WTC11 (cell line): ENCODE data around the gene SLC51B. TPM values are rescaled to one million over a fixed set of nuclear protein-coding genes. Genes with fewer than 3 reads are reported as not detected.
"Not testable (repeated sequence)": the region's sequence is repeated elsewhere in the genome, so short reads cannot be mapped to it uniquely, and the experiment has no call there.

Source experiments
- ATAC-seq: fragments of 200-7000 bp; cut with Tn5 transposase; 2 replicates; pipeline ENCODE4 v1.10.0; 2021; ENCODE audit warnings: mild to moderate bottlenecking, moderate library complexity
- CTCF ChIA-PET: fragments of 300-600 bp; sonication (Branson Sonifier 250); formaldehyde crosslinking; loops from one replicate; lab custom pipeline; 2021; ENCODE audit warnings: antibody characterized with exemption; lab: Charles Lee
- POLR2A ChIA-PET: fragments of 350-600 bp; sonication (Branson Sonifier 250); formaldehyde crosslinking; loops from one replicate; lab custom pipeline; 2021; ENCODE audit warnings: antibody characterized with exemption; lab: Charles Lee
- DNase-seq: peaks from one replicate; pipeline ENCODE4 v3.0.0; 2021; ENCODE audit warnings: low spot score
- H3K27ac Mint-ChIP-seq: 2 replicates; pipeline ENCODE4 v1.8.0; 2021; ENCODE audit warnings: mixed read lengths
- H3K27me3 Mint-ChIP-seq: 2 replicates; pipeline ENCODE4 v1.8.0; 2021; ENCODE audit warnings: low read depth, mild to moderate bottlenecking, moderate library complexity, mixed read lengths
- H3K36me3 Mint-ChIP-seq: 2 replicates; pipeline ENCODE4 v1.8.0; 2021; ENCODE audit warnings: mixed read lengths
- H3K4me1 Mint-ChIP-seq: 2 replicates; pipeline ENCODE4 v1.8.0; 2022; ENCODE audit warnings: mixed read lengths
- H3K4me3 Mint-ChIP-seq: 2 replicates; pipeline ENCODE4 v1.8.0; 2021; ENCODE audit warnings: mild to moderate bottlenecking, moderate library complexity, mixed read lengths
- H3K9me3 Mint-ChIP-seq: 2 replicates; pipeline ENCODE4 v1.8.0; 2021; ENCODE audit warnings: mixed read lengths
- CREM ChIP-seq: sonication (generic); formaldehyde crosslinking; IDR thresholded peaks from 2 replicates; pipeline ENCODE4 v1.8.1; 2022; ENCODE audit warnings: mild to moderate bottlenecking, missing genetic modification reagents, moderate library complexity
- E2F1 ChIP-seq: sonication (generic); formaldehyde crosslinking; IDR thresholded peaks from 2 replicates; pipeline ENCODE4 v1.8.0; 2022; ENCODE audit warnings: mild to moderate bottlenecking, missing genetic modification reagents
- ESRRA ChIP-seq: sonication (generic); formaldehyde crosslinking; IDR thresholded peaks from 2 replicates; pipeline ENCODE4 v1.8.1; 2022; ENCODE audit warnings: mild to moderate bottlenecking, missing genetic modification reagents, borderline replicate concordance
- FOXP1 ChIP-seq: sonication (generic); formaldehyde crosslinking; IDR thresholded peaks from 2 replicates; pipeline ENCODE4 v1.8.0; 2022; ENCODE audit warnings: missing genetic modification reagents, mild to moderate bottlenecking, moderate library complexity, borderline replicate concordance
- FOXP4 ChIP-seq: sonication (generic); formaldehyde crosslinking; IDR thresholded peaks from 2 replicates; pipeline ENCODE4 v1.8.0; 2022; ENCODE audit warnings: mild to moderate bottlenecking, missing genetic modification reagents
- NR2C2 ChIP-seq: sonication (generic); formaldehyde crosslinking; IDR thresholded peaks from 2 replicates; pipeline ENCODE4 v1.8.0; 2022; ENCODE audit warnings: mild to moderate bottlenecking, missing genetic modification reagents
- SMAD3 ChIP-seq: sonication (generic); formaldehyde crosslinking; IDR thresholded peaks from 2 replicates; pipeline ENCODE4 v1.8.0; 2022; ENCODE audit warnings: missing genetic modification reagents, mild to moderate bottlenecking, borderline replicate concordance
- ZNF121 ChIP-seq: sonication (generic); formaldehyde crosslinking; IDR thresholded peaks from 2 replicates; pipeline ENCODE4 v1.8.0; 2023; ENCODE audit warnings: missing genetic modification reagents
- ZNF232 ChIP-seq: sonication (generic); formaldehyde crosslinking; IDR thresholded peaks from 2 replicates; pipeline ENCODE4 v1.8.0; 2022; ENCODE audit warnings: mild to moderate bottlenecking, missing genetic modification reagents
- ZNF317 ChIP-seq: sonication (generic); formaldehyde crosslinking; IDR thresholded peaks from 2 replicates; pipeline ENCODE4 v1.8.1; 2023; ENCODE audit warnings: low read depth, mild to moderate bottlenecking, moderate library complexity, missing genetic modification reagents, borderline replicate concordance
- ZNF671 ChIP-seq: fragments of 250-450 bp; sonication (Bioruptor Pico); IDR thresholded peaks from 2 replicates; pipeline ENCODE4 v1.8.0; 2021; ENCODE audit warnings: mild to moderate bottlenecking
- total RNA-seq: library from RNA; stranded (reverse); gene quantifications from 3 replicates; pipeline ENCODE4 v1.2.3, GENCODE V29; 2021
- TF ChIP-seq, protein P1 (sequence below): sonication (generic); formaldehyde crosslinking; IDR thresholded peaks from 2 replicates; pipeline ENCODE4 v1.8.0; 2022; ENCODE audit warnings: missing genetic modification reagents
- TF ChIP-seq, protein P2 (sequence below): fragments of 250-450 bp; sonication (Bioruptor Pico); IDR thresholded peaks from 2 replicates; pipeline ENCODE4 v2.1.2; 2022; ENCODE audit warnings: mild to moderate bottlenecking, moderate library complexity
- TF ChIP-seq, protein P3 (sequence below): fragments of 250-450 bp; sonication (Bioruptor Pico); conservative IDR thresholded peaks from 2 replicates; pipeline ENCODE4 v1.9.0; 2021; ENCODE audit warnings: mild to moderate bottlenecking
- TF ChIP-seq, protein P4 (sequence below): sonication (generic); formaldehyde crosslinking; IDR thresholded peaks from 2 replicates; pipeline ENCODE4 v1.8.1; 2023; ENCODE audit warnings: mild to moderate bottlenecking, missing genetic modification reagents, moderate library complexity
- TF ChIP-seq, protein P5 (sequence below): sonication (generic); formaldehyde crosslinking; IDR thresholded peaks from 2 replicates; pipeline ENCODE4 v1.8.1; 2022; ENCODE audit warnings: low read depth, missing genetic modification reagents, borderline replicate concordance

SLC51B gene
- total RNA-seq, 1 experiment from 2014 or later, result not detected

GRCh38 chr15:65099336-65099735 lies 54.1 kb downstream of the SLC51B start:
- peaks cover 10% of the 10 kb centered on the region for H3K27me3 Mint-ChIP-seq
- ChIA-PET CTCF (interaction anchor here (5.4 to 6.1 kb wide), 2 partner anchors 17 to 39 kb away, joined by 292 to 308 read pairs; partner anchors contain the start of genes KBTBD13 and RASL12), POLR2A (no interaction called here)
- H3K9me3 Mint-ChIP-seq, result no peaks in the 10 kb centered on the region
- DNase-seq, result no peak
- H3K4me1 Mint-ChIP-seq, result peaks cover 2% of the 10 kb centered on the region
- no peak overlapping the region for H3K4me3 Mint-ChIP-seq
- H3K27ac Mint-ChIP-seq, result no peak overlapping the region
- H3K36me3 Mint-ChIP-seq, result no peaks in the 10 kb centered on the region
- TF ChIP-seq CREM, result no peak
- TF ChIP-seq, protein P1, sequence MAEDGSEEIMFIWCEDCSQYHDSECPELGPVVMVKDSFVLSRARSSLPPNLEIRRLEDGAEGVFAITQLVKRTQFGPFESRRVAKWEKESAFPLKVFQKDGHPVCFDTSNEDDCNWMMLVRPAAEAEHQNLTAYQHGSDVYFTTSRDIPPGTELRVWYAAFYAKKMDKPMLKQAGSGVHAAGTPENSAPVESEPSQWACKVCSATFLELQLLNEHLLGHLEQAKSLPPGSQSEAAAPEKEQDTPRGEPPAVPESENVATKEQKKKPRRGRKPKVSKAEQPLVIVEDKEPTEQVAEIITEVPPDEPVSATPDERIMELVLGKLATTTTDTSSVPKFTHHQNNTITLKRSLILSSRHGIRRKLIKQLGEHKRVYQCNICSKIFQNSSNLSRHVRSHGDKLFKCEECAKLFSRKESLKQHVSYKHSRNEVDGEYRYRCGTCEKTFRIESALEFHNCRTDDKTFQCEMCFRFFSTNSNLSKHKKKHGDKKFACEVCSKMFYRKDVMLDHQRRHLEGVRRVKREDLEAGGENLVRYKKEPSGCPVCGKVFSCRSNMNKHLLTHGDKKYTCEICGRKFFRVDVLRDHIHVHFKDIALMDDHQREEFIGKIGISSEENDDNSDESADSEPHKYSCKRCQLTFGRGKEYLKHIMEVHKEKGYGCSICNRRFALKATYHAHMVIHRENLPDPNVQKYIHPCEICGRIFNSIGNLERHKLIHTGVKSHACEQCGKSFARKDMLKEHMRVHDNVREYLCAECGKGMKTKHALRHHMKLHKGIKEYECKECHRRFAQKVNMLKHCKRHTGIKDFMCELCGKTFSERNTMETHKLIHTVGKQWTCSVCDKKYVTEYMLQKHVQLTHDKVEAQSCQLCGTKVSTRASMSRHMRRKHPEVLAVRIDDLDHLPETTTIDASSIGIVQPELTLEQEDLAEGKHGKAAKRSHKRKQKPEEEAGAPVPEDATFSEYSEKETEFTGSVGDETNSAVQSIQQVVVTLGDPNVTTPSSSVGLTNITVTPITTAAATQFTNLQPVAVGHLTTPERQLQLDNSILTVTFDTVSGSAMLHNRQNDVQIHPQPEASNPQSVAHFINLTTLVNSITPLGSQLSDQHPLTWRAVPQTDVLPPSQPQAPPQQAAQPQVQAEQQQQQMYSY (CRISPR knock-in tag), result no peak
- TF ChIP-seq, protein P2, sequence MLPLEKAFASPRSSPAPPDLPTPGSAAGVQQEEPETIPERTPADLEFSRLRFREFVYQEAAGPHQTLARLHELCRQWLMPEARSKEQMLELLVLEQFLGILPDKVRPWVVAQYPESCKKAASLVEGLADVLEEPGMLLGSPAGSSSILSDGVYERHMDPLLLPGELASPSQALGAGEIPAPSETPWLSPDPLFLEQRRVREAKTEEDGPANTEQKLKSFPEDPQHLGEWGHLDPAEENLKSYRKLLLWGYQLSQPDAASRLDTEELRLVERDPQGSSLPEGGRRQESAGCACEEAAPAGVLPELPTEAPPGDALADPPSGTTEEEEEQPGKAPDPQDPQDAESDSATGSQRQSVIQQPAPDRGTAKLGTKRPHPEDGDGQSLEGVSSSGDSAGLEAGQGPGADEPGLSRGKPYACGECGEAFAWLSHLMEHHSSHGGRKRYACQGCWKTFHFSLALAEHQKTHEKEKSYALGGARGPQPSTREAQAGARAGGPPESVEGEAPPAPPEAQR (CRISPR knock-in tag), result no peak
- no peak for TF ChIP-seq E2F1 (CRISPR knock-in tag)
- TF ChIP-seq SMAD3 (CRISPR knock-in tag), result no peak
- TF ChIP-seq FOXP4 (CRISPR knock-in tag), result no peak
- no peak for TF ChIP-seq ZNF121
- TF ChIP-seq ESRRA (CRISPR knock-in tag), result no peak
- TF ChIP-seq ZNF317 (CRISPR knock-in tag), result no peak
- no peak for TF ChIP-seq ZNF671 (CRISPR knock-in tag)
- TF ChIP-seq ZNF232 (CRISPR knock-in tag), result no peak
- TF ChIP-seq NR2C2 (CRISPR knock-in tag), result no peak
- TF ChIP-seq, protein P3, sequence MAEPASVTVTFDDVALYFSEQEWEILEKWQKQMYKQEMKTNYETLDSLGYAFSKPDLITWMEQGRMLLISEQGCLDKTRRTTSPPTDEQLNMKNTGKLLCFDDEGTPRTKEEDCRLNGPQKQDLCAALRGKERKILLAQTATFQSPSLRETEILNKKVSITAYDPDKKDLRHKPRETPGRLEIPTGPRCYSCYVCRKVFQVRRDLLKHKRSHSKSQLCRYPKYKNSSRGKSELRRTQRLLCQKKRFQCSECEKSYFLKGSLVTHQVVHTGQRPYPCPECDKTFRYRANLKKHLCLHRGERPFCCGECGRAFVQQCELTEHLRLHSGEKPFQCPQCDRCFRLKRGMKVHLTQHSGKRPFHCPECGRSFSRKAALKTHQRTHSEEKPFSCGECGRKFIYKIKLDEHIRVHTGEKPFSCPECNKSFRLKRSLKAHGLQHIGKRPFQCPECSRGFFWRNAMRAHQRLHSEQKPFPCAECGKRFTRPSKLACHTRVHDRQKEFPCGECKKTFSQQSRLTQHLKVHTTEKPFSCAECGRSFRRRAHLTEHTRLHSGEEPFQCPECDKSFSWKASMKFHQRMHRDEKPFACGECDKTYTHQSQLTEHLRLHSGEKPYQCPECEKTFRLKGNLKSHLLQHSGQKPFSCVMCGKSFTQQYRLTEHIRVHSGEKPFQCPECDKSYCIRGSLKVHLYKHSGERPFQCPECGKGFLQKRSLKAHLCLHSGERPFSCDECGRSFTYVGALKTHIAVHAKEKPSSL (CRISPR knock-in tag), result no peak
- no peak for TF ChIP-seq FOXP1 (CRISPR knock-in tag)
- TF ChIP-seq, protein P4, sequence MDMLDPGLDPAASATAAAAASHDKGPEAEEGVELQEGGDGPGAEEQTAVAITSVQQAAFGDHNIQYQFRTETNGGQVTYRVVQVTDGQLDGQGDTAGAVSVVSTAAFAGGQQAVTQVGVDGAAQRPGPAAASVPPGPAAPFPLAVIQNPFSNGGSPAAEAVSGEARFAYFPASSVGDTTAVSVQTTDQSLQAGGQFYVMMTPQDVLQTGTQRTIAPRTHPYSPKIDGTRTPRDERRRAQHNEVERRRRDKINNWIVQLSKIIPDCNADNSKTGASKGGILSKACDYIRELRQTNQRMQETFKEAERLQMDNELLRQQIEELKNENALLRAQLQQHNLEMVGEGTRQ, result no peak
- TF ChIP-seq, protein P5, sequence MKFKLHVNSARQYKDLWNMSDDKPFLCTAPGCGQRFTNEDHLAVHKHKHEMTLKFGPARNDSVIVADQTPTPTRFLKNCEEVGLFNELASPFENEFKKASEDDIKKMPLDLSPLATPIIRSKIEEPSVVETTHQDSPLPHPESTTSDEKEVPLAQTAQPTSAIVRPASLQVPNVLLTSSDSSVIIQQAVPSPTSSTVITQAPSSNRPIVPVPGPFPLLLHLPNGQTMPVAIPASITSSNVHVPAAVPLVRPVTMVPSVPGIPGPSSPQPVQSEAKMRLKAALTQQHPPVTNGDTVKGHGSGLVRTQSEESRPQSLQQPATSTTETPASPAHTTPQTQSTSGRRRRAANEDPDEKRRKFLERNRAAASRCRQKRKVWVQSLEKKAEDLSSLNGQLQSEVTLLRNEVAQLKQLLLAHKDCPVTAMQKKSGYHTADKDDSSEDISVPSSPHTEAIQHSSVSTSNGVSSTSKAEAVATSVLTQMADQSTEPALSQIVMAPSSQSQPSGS (CRISPR knock-in tag), result no peak
- ATAC-seq, result no peak

DNA sequence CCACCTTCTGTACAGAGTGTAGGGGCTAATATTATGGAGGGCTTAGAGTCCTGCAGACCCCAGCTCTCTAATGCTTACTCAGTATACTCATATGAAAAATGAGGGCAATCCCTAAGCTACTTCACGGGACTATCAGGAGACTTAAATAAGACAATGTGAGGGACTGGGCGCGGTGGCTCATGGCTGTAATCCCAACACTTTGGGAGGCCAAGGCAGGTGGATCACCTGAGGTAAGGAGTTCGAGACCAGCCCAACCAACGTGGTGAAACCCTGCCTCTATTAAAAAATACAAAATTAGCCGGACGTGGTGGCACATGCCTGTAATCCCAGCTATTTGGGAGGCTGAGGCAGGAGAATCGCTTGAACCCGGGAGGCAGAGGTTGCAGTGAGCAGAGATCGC lies 54.6 kb downstream of the SLC51B start:
- H3K27ac Mint-ChIP-seq, H3K4me3 Mint-ChIP-seq, H3K36me3 Mint-ChIP-seq, ATAC-seq, DNase-seq, POLR2A ChIA-PET, H3K9me3 Mint-ChIP-seq, H3K4me1 Mint-ChIP-seq: not testable (repeated sequence)
- peaks cover 10% of the 10 kb centered on the region for H3K27me3 Mint-ChIP-seq
- CTCF ChIA-PET, result interaction anchor here (5.4 to 6.1 kb wide), 2 partner anchors 17 to 40 kb away, joined by 292 to 308 read pairs; partner anchors contain the start of genes KBTBD13 and RASL12
